Right ventricle myocardium inferior (tissue), 1 donor: ENCODE results near the gene RELN. TPM values are rescaled to one million over a fixed set of nuclear protein-coding genes. Genes with fewer than 3 reads are reported as not detected.

ENCODE experiments used
- ATAC-seq: fragments of 200-7000 bp; cut with Tn5 transposase; one replicate; pipeline ENCODE4 v1.9.1; 2020; ENCODE audit warnings: mild to moderate bottlenecking, moderate library complexity
- DNase-seq: peaks from one replicate; pipeline ENCODE4 v3.0.0; 2021; ENCODE audit errors: missing footprints
- intact Hi-C: fragments of 100-400 bp; cut with DNase I; formaldehyde crosslinking; loops from one replicate; pipeline ENCODE4 v1.11.0; 2022
- total RNA-seq: library from RNA; stranded (reverse); fragmentation: NEBNext Ultra II Directional; extraction: Animal tissue kit (Norgen Biotek cat#: 25700); gene quantifications from one replicate; pipeline ENCODE4 v1.2.1, GENCODE V29; 2021
- donor health status: DM: no; HTN: yes; CAD: no; lungs with severe emphysema.

Gene RELN
- total RNA-seq, 1 donor from 2014 or later, result 0.62 TPM

DNA sequence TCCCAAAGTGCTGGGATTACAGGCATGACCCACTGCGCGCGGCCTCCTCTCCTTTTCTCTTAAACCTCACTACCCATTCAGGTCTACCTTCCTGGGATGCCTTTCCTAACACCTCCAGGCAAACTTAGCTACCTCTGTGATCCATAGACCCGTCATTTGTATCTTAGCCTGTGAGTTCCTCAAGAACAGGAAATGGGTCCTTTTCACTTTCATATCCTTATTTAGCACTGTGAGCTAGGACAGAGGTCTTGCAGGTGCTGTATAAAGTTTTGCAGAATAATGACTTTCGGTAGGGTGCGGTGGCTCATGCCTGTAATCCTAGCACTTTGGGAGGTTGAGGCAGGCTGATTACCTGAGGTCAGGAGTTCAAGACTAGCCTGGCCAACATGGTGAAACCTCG lies 215.7 kb downstream of the RELN start:
- intact Hi-C loops, result no loop called here
- DNase-seq (no peak), ATAC-seq (no peak)

DNA sequence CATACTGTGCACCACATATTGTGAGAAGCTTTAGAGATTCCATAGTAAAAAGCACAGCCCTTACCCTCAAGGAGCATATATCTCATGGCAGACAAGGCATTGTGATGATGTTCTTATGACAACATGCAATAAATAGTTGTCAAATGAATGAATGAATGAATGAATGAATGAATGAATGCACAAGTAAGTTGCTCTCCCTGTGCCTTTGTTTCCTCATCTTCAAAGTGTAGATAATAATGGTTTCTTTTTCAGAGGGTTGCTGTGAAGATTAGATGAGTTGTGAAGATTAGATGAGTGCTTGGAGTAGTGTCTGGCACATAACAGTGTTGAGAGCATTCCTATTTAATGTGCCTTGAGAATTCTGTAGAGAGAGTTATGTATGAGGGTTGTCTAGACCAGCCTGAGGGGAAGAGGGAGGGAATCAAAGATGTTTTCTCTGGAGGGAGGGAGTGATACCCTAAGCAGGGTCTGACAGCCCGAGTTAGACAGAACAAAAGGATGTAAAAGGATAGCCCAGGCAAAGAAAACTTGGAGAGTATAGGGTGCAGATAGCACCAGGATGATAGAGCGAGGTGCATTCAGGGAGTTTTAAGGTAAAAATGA lies 217.2 kb downstream of the RELN start:
- ATAC-seq, result no peak
- intact Hi-C loops, result no loop called here

DNA sequence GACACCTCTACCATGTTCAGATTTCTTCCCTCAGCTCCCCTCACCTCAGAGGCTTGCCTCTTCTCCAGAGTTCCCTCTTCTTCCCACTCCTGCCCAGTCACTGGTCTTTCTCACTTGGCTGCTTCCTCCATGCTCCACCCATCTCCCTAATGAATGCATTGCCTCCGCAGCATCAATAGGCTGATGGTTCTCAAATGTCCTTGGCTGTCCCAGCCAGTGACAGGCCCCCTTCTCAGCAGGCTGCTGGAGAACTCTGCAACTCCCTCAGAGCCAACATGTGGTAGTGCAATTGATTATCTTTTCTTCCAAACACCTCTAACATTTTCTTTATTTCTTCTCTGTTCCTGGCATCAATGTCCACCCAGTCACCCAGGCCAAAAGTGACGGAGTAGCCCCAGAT lies 218.2 kb downstream of the RELN start:
- ATAC-seq (no peak), DNase-seq (no peak)
- intact Hi-C loops, result no loop called here

More for the DNA sequence above, 217.2 kb downstream of the RELN start:
- no peak for DNase-seq

DNA sequence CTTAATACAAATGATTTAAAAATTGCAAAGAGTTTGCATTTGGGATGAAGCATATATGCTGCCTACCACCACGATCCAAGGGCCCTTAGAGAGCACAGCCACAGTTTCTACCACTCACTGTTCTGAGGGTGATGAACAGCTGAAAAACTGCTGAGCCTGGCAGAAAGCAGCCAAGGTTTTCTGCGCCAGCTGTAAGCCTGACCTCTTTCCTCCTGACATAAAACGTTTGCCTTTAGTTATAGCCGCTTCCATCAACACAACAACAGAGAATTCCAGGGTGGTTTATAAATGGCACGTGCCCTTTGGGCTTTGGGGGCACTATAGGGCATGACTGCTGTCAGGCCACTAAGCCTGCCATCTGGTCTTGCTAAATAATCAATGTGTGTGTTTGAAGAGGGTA lies 222.8 kb downstream of the RELN start:
- no peak for DNase-seq
- ATAC-seq, result no peak
- intact Hi-C loops, result no loop called here

DNA sequence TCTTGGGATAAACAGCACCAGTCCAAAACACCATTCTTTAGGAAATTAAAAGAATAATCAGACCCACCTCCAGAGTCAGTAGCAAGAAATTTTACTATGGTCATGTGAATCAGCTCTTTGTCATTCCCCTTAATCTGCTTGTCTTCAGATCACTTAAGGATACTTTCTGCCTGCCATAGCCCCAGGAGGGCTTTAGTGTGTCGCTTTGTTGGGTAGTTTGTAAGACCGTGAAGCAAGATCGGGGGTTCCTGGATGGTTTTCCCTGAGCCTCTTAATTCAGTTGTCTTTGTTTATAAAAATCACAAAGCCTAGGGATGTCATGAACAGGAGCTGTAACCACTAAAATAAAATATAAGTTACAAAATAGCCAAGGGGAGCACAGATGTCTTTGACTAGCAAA lies 223.6 kb downstream of the RELN start:
- DNase-seq (no peak), ATAC-seq (no peak)
- intact Hi-C loops, result no loop called here

DNA sequence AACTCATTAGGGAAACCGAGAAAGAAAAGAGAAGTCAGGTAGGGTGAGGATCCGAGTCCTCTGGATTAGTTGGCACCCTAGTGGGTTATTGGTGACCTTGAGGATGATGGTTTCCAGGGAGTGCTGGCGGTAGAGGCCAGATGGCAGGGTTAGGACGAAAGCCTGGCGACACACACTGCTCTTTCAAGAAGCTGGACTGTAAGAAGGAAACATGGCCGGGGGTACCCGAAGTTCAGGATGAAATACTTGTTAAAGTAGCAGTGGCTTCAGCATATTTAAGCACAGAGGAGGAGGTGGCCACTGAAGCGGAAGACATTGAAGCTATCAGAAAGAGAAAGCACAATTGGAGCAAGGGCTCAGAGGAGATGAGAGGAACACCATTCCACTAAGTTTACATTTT lies 224.6 kb downstream of the RELN start:
- DNase-seq (no peak), ATAC-seq (no peak)
- intact Hi-C loops, result no loop called here

DNA sequence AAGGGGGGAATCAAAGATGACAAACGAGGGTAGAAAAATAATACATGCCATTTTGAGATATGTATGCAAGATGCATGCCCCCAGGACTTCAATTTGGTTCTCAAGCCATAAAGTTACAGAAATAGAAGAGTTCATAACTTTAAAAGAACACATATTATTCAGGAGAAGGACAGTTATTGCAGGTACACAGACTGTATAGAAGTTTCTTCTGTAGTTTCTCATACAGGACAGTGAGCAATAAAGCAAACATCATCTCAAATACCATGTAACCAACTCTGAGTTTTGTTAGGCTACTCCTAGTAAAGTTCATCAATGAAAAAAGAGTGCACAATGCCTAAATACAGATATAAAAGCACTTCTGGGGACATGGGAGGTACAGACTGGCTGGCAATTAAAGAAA lies 226.6 kb downstream of the RELN start:
- ATAC-seq (no peak), DNase-seq (no peak)
- intact Hi-C loops, result no loop called here

DNA sequence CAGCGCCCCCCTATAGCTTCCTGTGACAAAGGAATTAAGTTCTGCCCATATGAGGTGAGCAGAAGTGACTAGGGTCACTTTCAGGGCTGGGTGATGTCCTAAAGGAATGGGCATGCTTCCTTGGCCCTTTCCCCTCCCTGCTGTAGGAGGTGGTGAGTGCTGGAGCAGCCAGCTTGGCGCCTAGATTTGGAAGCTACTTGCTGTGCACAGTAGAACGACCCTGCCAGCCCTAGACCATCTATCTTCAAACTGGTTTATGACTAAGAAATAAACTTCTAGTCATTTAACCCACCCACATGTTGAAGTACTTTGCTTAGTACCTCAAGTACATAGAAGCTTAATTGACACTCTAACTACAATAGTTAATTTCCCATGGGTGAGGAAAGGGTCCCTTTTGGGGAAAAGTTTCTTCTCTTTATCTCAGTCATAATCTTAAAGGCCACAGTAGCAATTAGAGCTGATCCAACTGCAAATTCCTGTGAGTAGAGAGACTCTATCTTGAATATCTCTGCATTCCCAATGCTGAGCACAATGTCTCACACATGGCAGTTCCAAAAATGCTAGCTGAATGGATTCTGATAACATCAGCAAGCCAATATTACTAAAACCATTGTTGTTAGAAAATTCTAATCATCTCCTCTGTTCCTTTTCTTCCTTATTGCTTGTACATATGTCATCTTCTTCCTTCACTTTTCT lies 227.2 kb downstream of the RELN start:
- intact Hi-C loops, result no loop called here
- no peak for DNase-seq
- ATAC-seq, result no peak

DNA sequence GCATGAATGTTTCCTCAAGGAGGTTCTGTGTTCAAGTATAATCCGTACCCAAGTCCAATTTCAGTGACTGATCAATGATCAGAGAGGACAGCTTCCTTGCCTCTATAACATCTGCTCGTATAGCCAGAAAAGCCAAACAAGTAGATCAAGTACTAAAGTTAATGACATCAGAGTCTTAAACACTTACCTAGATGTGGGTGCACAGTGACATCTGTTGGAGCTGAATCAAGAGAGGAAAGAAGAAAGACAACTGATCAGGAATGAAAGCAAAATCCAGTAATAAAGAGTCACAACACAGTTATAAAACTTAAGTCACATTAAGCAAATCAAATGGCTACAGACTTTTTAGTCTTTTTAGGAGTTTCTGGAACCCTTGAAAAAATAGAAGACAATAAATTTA lies 236.5 kb downstream of the RELN start:
- no peak for ATAC-seq
- intact Hi-C loops, result no loop called here
- DNase-seq, result no peak

DNA sequence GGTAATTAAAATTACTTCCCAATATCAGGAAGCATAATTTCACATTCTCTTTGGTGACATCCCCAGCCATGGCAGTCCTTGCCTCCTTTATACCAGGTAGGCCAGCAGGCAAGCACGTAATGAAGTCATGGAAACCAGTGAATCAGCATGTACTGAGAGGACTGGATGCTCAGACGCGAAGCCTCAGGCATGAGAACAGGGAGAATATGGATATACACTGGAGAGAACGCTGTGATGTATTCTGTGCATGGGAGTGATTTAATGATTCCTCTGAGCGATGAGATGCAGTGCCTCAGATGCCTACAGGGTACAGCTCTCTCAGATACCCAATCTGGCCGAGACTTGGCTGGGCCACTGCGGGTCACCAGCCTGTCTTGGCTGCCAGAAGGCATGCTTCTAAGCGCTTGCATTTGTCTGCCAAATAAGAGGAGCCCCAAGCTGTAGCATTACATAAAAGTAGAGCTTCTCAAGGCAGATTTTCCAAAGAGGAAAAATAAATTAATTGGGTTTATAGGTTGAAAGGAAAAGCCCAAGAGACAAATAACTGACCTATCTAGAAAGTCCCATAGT lies 238.1 kb downstream of the RELN start:
- no peak for DNase-seq
- intact Hi-C loops, result no loop called here
- ATAC-seq, result no peak

DNA sequence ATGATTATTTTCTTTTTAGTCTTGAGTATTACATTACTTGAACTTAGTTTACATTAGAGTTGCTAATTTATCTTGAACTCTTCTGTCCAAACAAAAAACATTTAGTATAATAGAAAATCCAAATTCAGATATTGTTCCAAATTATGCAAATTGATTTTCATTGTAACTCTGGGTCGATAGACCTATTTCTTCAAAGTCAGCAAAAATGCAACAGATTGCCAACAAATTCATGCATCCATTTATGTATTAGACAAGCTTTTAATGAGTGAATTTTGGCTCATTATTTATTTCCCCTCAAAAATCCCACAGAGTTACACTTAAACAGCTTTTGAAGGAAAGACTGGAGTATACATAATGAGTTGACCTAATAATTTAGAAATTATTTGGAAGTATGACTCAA lies 240.8 kb downstream of the RELN start:
- intact Hi-C loops, result no loop called here
- ATAC-seq, result no peak
- no peak for DNase-seq

DNA sequence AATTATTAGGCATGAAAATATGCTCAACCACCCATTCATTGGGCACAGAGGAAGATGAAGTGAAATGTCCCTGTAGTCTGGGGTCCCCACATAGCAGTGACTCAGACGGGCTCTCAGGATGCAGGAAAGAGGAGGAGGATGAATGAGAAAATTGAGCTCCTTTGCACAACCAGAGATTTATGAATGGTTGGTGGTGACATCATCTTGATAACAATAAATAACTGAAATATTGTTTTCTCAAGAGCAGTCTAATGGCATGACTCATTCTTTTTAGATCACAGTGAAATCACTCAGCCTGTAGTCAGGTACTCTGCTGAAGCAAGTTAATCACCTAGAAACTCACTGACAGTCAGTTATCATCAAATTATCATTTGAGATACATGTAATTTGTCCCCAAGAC lies 254.1 kb downstream of the RELN start:
- no peak for DNase-seq
- intact Hi-C loops, result no loop called here
- ATAC-seq, result no peak

DNA sequence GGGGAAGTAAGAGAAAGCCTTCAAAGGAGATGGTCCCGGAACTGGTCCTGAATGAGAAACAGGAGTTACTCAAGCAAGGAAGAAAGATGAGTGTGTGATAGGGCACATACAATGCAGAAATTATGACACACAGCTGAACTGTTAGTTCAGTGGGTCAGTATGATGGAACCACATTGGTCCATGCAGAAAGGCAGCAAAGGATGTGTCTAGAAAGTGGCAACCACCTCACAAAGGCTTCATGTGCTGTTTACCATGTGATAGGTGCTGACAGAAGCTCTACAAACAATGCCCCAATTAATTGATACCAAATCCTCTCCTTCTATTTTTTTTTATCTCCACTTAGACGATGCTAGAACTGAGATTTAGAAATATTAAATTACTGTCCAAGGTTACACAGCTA lies 258.3 kb downstream of the RELN start:
- intact Hi-C loops, result no loop called here
- DNase-seq (no peak), ATAC-seq (no peak)

DNA sequence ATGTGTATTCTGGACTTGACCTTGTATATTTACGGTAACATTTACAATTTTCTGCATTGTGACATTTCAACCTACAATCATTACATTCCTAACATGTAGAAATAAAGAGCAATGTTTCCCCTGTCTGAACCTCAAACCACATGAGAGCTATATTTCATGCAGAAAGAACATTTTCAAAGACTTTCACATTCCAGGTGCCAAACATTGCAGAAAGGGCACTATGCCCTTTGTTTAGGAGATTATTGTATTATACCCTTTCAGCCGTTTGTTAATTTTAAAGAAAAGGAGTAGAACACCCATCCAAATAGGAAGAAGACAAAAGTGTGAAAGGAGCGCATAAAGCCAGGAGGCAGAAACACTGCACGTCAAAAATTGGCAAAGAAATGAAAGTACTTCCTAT lies 260.4 kb downstream of the RELN start:
- no peak for ATAC-seq
- no peak for DNase-seq
- intact Hi-C loops, result no loop called here

DNA sequence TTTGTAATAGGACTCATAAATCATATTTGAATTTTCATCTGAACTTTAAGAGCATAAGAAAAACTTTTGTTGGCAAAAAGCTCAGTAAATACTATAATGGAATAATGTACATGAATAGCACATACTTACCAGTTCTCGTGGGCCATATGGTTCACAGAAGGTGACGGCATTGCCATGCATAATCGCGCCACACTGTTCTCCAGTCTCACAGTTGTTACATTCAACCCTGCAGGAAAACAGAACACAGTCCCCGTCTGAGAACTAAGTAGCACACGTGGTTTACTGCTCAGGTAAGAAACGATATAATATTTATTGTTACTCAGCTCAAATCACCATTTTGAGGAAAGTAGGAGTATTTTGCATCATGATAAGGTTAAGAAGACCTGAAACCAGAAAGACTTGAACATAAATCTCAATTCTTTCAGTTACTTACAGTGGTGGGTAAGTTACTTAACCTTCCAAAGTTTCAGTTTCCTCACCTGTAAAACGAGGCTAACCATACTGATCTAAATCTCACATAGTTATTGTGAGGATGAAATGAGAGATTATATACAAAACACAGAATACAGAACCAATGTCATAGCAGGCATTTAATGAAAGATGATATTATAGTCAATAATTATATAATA lies 261.4 kb downstream of the RELN start:
- intact Hi-C loops, result no loop called here

DNA sequence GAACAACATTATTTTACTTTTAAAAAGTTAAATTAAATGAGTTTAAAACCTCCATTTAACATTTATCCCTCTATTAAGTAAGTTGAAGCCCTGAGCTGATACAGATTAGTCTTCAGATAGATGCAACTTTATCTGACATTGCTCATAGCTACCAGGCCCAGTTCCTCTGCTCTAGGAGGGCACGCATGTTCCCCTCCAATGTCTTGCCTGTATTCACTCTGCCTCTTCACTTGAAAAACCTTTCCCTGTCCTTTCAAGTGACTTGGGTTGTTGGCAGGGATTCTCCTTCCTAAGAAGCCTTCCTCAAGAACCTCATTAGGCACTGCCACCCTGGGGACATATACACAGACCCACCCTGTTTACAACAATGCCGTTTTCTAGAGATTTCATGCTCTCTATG lies 270.4 kb downstream of the RELN start:
- intact Hi-C loops, result no loop called here
- DNase-seq (no peak), ATAC-seq (no peak)

More for the DNA sequence above, 261.4 kb downstream of the RELN start:
- ATAC-seq, result no peak
- DNase-seq, result no peak

DNA sequence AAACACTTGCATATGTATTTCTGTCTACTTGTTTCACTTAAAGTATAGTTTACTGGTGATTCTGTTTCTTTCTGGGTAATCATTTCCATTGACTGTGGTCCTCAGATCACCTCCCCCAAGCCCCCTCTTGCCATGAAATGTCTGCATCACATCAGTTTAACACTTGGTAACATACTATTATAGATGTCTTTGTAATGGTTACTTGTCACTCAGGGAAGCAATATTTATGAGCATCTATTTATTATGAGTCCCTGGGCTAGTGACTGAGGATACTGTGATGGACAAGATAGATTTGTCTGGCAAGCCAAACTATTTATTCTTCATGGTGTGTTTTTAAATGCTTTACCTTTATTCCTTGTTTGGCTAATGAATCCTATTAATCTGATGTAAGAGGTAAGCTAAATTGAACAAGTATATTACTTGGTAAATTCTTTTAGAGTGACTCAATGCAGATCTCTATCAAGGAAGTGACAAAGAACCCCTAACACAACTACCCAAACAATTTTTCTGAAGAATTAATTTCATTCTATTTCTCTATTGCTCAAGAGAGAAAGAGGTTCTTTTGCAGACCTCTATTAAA lies 270.9 kb downstream of the RELN start:
- intact Hi-C loops, result no loop called here

DNA sequence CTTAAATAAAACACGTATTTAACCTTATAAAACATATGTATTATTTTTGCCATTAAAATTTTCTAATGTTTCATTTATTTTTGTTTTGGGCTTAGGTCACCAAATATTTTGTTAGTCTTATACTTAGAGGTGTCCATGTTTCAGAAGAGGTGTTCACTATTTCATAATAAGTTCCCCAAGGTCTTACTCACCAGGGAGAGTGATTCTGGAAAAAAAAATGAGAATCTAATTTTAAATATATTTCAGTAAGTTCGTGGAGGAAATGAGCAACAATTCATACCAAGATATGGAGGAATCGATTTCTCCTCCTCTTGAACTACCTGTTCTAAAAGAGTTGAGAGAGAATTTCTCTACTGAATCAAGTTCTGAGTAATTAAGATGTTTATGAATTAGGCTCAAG lies 271.9 kb downstream of the RELN start:
- no peak for DNase-seq
- intact Hi-C loops, result no loop called here
- ATAC-seq, result no peak

More for the DNA sequence above, 270.9 kb downstream of the RELN start:
- ATAC-seq (no peak), DNase-seq (no peak)

DNA sequence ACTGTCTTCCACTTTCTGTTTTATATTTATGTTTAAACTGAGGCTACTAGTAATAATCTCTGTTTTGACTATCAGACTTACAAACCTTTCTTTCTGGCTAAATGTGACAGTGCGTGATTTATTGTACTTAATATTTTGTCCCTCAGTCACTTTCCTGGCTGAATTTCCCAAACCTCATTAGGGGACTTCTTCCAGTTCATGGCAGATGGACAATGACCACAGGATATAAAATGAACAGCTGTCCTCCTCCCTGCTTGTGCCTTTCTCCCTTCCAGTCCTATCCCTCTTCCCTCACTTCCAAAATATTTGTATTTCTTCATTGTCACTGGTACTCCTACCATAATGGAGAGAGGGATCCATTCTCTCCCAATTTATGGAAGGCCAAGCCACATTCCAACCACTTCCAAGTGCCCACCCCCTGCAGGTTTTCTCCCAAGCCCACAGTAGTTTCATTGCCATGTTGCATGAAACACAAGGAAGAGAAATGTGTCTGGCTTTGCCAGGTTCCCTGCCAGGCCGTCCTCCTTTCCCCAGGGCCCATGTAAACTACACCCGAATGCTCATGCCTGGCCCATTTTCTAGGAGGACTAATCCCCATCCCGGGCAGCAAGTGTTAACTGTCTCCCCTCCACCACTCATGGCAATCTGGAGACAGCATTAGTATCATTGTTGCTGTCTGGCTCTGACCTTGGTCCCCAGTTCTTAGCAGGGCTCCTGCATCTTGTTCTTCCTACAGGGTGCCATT lies 273.9 kb downstream of the RELN start:
- ATAC-seq, result no peak
- DNase-seq, result peak; percentile 25
- intact Hi-C loops, result no loop called here
